NCI-H446 treated with DMSO at 0.1 percent for 48 hours (cell line): ENCODE data around the gene CTRB2.

Experiments used
- DNase-seq: peaks from one replicate; lab custom pipeline; 2025; lab: John Stamatoyannopoulos, UW

Gene CTRB2

GRCh38 chr16:75206749-75207451, at the start of gene CTRB2:
Gene CTRB2 (minus strand): TSS chr16:75207161. CDS start chr16:75207141, 20 bp downstream.
- no peak for DNase-seq

- no peak for DNase-seq
These were observed 49.2 kb upstream of the CTRB2 start for GRCh38 chr16:75256059-75256571.

GRCh38 chr16:75254359-75254837, 47.4 kb upstream of the CTRB2 start:
- no peak for DNase-seq

DNA sequence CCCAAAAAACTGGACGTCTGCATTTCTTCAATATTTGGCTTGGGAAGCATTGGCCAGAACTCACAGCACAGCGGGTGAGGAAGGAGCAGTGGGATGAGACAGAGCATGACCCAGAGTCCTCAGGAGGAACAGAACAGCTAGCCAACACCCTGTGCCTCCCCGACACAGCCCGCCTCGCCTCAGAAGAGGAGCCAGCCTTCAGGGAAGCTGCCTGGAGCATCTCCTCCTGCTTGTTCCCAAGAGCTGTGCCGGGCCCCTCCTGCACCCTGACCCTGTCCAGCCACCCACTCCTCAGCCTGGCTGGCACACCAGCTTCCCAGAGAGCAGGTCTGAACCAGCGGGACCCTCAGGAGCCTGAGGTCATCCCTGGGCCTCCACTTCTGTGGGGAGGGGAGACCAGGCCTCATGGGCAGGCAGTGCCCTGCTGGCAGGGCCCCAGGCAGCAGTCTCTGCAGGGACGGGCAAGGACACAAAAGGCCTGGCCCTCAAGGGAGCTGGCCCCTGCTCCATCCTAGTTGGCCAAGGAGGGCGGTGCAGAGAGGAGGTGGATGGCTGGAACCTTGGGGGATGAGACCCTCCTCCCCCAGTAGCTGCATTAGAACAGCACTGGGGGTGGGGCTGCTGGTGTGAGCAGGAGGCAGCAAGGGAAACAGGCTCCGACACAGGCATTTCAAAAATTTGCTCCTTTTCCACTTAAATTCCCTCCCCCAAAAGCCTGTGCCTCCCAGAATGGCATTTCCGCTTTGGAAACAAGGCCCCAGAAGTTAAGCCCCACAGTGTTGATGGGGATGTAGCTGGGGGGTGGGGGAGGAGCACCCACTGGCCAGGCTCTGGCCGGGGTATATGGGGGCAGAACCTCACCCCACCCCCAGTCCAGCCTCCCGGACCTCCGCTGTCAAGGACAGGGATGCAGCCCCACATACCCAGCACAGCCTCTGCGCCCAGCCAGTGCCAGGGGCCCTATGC, 46.3 kb upstream of the CTRB2 start:
- DNase-seq = no peak

DNA sequence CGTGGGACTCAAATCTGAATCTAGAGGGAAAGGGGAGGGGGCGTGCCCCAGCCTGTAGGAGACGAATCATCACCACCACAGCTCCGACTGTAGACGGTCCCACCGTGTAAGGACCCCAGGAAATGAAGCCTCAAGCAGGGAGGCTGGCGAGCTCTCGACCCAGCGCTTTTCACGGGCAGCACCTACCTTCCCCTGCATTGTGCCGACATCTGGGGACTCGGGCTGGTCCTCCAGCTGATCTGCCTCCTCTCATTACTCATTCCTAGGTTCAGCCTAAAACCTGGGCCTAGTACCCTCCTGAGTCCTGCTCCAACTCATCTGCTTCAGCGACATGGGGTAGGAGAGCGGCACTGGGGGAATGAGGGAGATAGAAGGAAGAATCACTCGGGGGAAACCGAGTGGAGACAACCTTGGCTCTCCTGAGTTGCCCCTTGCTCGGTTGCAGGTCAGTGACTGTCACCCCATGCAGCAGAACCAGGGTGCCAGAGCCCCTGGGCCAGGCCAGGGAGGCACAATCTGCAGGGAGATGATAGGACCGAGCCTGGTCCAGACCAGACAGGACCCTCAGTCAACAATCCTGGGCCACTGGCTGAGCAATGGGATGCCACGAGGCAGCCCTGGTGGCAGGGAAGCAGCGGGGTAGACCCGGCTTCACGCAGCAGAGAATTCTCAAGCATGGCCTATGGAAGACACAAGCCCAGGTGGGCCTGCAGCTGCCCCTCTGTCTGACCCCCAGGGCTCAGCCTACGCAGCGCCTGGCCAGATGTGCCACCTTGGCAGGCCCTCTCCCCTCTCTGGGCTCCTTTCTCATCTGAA, 45.3 kb upstream of the CTRB2 start:
- DNase-seq = no peak

DNA sequence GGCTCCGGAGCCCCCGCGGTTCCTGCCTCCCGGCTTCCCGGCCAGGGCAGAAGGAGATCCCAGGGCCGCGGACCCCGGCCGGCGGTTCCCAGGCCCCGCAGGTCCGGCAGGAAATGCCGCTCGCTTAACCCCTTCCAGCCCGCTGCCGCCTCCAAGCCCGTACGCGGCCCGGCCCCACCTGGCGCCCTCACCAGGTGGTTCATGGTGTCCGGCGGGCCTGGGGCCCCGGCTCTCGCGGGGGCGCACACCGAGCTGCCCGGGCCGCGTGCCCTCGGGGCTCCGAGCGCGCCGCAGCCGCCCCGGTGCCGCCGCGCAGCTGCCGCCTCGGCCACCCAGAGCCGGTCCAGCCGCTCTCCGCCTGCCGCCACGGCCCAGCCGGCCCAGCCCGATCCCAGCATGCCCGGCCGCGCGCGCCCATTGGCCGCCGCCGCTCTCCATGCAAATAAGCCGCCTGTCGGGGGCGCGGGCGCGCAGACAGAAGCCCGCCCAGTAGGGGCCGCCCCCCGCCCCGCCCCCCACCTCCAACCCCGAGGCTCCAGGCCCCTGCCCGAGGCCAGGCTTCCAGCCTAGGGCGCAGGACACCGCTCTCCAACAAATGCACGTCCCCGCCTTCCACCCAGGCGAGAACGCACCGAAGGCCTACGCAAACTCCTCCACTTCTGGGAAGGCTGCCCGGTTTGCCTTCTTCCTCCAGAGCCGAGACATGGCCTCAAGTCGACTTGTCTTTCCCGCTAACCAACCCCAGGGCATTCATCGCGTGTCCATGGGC, 44.5 kb upstream of the CTRB2 start, which contains the start of gene BCAR1:
TSS of gene BCAR1 (minus strand) at position 345 of the 769 bp plus-strand sequence. CDS start at position 203, 142 bp downstream.
- peak; percentile 35 for DNase-seq

DNA sequence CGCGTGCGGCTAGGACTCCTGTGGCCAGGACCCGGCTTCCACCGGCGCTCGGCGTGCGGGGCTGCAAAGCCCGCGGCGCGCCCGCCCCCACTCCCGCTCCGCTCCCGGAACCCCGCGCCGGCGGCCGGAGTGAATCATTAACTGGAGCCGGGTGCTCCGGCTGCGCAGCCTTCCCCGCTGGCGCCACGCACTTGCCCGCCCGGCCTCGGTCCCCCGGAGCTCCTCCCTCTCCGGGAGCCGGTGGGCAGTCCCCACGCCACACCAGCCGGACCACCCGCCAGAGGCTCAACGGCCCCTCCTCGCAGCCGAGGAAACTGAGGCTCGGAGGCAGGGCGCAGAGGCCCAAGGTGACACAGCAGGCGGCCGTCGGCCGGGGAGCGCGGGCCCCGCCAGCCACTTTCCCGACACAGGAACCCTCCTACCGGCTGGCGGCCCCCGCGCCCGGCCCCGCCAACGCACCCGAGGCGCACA, 43.9 kb upstream of the CTRB2 start:
- no peak for DNase-seq

- DNase-seq = no peak
These were observed 43.3 kb upstream of the CTRB2 start for GRCh38 chr16:75250089-75250808.

DNA sequence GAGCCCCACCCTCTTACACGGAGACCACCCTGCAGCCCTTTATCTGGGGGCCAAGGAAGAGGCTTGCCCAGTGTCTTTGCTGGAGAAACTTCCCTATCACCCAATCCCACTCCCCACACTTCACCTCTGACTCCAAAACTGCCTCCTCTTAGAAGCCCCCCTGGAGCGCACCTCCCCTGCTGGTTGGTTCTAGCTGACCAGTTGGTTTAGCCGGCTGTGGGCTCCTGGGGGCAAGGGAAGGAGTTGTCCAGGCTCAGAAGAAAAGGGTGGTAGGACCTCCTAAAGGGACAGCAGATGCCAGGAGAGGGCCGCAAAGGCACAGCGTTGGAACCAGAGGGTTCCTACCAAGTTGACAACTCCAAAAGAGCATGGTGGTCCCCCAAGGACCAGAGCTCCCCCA, 42.5 kb upstream of the CTRB2 start:
- DNase-seq = no peak

DNA sequence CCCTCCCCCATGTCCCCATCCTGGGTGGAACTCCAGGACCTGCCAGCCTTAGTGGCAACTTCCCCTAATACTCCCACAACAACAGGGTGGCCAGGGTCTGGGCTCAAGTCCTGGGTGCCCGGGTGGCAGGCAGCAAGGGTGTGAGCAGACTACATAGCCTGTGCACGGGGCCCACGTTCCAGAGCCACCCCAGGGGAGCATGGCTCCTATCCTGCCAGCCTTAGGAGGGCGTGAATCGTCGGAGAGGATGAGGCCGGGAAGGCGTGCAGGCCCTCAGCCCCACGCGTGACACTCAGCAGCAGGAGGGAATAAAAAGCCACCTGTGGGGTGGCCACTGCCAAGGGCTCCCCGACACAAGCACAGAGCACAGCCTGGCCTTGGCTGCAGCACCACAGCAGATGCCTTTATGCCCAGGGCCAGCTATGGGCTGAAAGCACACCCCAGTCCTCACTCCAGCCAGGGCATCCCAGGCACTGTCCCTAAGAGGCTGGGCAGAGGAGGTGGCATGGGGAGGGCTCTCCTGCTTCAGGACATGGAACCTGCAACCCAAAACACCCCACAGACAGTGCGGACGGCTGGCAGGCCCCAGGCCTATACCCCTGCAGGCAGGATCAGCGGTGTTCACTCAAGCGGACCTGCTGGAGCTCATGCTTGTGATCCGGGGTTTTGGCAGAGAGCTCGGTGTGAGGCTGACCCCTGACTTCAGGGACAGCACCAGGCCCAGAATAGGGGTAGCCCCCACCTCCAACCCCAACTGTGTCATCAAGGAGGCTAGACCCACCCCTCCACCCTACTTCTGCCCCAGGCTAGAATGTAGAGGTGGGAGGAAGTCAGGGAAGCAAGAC, 41.8 kb upstream of the CTRB2 start:
- DNase-seq = no peak

DNA sequence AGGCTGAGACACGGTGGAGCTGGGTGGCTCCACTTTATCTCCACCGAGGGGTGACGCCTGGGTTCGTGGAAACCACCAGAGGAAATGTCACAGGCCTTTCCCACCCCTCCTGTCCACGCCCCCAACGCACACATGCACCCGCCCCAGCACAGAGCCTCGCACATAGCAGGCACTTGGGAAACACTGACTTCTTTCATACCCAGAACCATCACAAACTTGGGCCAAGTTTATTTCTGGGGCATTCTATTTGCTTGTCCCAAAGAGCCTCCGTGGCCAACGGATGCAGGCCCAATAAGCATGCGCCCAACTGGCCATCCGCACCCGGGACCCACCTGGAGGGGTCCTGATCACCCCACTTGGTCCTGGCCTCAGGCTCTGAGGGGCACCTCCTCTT, 41.2 kb upstream of the CTRB2 start:
- DNase-seq = no peak

- no peak for DNase-seq
These were observed 40.3 kb upstream of the CTRB2 start for GRCh38 chr16:75247249-75247648.

DNA sequence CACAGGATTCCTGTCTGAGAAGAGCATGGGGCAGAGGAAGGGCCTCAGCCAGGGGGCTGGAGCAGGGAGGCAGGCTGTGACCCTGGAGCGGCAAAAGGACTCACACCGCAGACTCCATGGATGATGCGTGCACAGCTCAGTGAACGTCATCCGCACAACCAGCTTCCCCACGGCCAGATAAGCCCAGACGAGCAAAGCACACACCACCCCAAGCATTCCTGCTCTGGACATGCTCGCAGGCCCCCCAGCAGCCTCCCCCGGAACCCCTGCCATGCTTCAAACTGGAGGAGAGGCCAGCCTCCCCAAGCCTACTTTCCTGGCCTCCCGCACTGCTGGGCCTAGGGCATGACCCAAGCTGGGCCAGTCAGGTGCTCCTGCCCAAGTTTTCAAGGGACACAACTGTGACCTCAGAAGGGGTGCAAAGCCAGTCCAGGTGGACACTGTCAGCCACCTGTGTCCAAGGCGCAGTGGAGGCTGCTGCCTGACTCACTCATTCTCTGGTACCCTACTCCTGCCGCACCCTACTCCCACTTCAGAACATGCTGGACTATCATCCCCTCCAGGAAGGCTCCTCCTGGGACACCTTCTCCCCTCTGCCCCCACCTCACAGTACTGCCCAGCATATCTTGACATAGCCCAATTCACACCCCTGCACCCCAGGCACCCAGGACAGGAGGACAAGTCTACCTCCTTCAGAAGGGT, 39.7 kb upstream of the CTRB2 start:
- DNase-seq = no peak

DNA sequence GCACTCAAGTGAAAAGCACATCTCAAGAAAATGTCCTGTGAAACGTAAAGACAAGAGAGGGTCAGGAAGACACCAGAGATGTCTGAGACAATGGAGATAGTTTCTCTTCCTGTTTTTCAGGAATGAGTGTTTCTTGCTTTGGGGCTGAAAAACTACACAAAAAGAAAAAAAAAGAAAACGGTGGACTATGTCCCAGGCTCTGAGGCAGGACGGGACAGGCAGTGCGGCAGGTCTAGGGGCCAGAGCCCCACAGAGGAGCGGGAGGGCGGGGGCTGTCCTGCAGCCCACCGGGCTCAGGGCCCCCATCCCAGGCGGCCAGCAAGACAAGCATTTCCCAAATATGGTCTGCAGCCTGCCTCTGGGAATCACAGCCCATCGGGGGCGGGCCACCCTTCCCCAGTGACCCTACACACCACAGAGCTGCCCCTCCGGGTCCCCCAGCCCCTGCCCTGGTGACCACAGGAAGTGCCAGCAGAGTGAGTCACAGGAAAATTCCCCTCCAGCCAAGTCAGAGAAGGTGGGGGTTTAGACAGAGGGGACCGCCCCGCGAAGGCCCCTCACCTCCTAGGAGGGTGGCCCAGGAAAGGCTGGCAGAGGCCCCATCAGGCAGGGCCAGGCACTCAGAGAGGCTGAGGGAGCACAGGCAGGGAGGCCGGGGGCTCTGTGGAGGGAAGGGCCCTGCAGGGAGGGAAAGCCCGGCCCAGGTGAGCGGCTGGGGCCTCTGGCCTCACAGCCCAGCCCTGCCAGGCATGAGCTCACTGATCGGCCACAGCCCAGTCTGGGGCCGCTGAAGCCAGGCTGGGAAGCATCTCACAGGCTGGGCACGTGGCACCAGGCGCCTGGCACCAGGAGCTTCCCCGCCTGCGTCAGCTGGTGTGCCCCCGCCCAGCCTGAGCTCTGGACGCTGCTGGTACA, 38.1 kb upstream of the CTRB2 start:
- DNase-seq = no peak

GRCh38 chr16:75244225-75244809, 37.4 kb upstream of the CTRB2 start:
- DNase-seq = no peak

- DNase-seq = no peak
These were observed 36.8 kb upstream of the CTRB2 start for GRCh38 chr16:75243667-75244224.
